Heart left ventricle (tissue), 13 donors: ENCODE data around the gene GNB3.

Source experiments
- CTCF ChIP-seq, 12 donors: fragments of 200-600 bp; sonication (generic) in 4 of 12; IDR thresholded peaks; one replicate each; pipeline versions ENCODE4 v1.5.0 to v1.8.0; 2018 to 2022; ENCODE audit warnings: antibody characterized with exemption in 12 of 12, mild to moderate bottlenecking in 5 of 12
- POLR2A ChIP-seq, 2 donors: fragments of 450-650 bp; IDR thresholded peaks; one replicate each; pipeline ENCODE4 v1.6.1; 2017; ENCODE audit warnings: antibody characterized with exemption in 2 of 2, mild to moderate bottlenecking in 2 of 2, moderate library complexity in 2 of 2
- donor health status: ischemic (EF 13 %, LVEDD 7.1; RV severe dilation, severe dysfunction).
- donor health status: DM: no; HTN: yes; CAD: no.
- donor health status: DM: no; HTN: no; CAD: no.
- donor health status: ischemic (EF 25% LVEDD 6.9; RV normal size, moderate dysfunction).
- donor health status: ischemic (EF 25% LVEDD 5.7; RV mildly dilated, moderate dysfunction).
- donor health status: ischemic (EF 35%, LVEDD 5.7; RV mildly dilated, moderate dysfunction).
- donor health status: nonischemic (EF 11% LVEDD 7.7; RV severe dilation, severe dysfunction).
- donor health status: DM: yes; HTN: yes; CAD: no.
- donor health status: PGD.
- donor health status: ischemic (EF 29% LVEDD 5.4; RV normal size, mild dysfunction).
- donor health status: nonischemic (EF 23%, LVEDD 6.1; RV moderate dilation, normal function).

- peak; percentile 85 to 95 (median 92) for TF ChIP-seq CTCF (IDR thresholded peaks at IDR 0.05)
- TF ChIP-seq POLR2A (IDR thresholded peaks at IDR 0.05) = peak in 1 of 2 donors; percentile 15
Measured at GRCh38 chr12:6869049-6870021, 28.6 kb downstream of the GNB3 start.
